Activated naive CD4-positive, alpha-beta T cell treated with Interleukin-2 at 50 U/mL for 16 hours (primary cell): Measurements from ENCODE around the gene TMEM273.

ENCODE experiments used
- DNase-seq: peaks from one replicate; pipeline ENCODE4 v3.0.0-alpha.2; 2020

Gene TMEM273, protein sequence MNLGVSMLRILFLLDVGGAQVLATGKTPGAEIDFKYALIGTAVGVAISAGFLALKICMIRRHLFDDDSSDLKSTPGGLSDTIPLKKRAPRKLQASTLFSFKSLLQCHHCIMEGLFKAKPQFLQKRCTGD

DNA sequence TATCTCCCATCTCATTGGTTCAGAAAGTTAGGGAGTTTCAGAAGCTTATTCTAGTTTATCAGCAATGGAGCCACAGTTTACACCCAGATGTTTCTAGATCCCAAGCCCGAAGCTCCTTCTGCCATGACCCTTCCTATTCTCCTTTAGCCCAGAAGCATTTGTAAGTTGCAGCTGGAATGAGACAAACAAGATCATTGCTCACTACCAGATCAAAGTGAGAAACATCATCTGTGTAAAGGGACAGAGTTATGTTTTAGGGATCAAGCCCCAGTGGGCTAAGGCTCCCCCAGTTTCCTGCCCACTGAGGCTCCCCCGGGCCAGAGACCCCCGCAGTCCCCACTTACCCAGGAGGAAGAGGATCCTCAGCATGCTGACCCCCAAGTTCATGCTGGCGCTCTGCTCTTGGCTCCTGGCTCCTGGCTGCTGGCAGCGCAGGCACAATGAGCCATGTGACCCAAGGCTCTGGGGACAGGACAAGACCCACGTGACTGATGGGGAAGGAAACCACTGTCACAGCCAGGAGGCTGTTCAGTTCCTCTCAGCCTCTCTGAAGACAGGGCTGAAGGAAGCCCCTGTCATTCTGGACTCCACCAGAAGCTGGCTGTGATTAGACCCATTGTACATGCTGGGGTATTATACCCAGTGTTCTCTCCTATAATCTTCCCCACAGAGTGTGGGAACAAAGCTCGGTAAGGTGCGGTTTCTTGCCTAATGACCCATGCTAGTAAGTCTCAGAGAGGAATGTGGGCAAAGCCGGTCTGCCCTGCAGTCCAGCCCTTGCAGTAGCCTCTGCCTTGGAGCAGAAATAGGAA lies at the start of gene TMEM273:
TSS of gene TMEM273 (minus strand) at position 442 of the 812 bp plus-strand sequence. CDS start at position 387, 55 bp downstream.
- peak; percentile 63 for DNase-seq

DNA sequence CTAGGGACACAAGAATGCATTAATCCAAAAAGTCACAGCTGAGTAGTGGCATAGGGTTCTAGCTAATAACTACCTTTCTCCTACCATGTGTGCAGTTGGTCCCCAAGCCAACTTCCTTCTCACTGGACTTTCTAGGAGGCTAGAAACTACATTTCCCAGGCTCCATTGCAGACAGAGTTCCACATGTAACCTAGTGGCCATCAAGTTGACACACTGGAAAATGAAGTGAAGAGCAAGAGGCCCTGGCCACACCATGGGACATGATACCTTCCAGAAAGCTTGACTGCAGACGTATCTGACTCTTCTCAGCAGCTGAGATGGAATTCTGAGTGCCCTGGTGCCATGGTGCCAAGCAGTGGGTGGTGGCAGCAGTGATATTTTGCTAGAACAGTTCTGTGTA lies 49.8 kb upstream of the TMEM273 start:
- DNase-seq = no peak

DNA sequence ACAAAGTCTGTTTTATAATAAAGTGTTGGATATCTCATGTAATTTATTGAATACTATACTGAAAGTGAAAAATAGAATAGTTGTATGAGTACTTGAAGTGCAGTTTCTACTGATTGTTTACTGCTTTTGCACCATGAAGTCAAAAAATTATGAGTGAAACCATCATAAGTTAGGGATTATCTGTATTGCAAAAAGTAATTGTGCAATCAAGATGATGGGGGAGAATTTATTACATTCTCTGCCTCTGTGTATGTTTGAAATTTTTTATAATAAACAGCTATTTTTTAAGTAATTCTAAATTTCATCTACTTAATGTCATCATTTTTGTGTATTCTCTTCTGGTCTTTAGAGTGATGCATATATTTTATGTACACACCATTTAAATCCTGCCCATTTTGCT lies 47.2 kb upstream of the TMEM273 start:
- no peak for DNase-seq

DNA sequence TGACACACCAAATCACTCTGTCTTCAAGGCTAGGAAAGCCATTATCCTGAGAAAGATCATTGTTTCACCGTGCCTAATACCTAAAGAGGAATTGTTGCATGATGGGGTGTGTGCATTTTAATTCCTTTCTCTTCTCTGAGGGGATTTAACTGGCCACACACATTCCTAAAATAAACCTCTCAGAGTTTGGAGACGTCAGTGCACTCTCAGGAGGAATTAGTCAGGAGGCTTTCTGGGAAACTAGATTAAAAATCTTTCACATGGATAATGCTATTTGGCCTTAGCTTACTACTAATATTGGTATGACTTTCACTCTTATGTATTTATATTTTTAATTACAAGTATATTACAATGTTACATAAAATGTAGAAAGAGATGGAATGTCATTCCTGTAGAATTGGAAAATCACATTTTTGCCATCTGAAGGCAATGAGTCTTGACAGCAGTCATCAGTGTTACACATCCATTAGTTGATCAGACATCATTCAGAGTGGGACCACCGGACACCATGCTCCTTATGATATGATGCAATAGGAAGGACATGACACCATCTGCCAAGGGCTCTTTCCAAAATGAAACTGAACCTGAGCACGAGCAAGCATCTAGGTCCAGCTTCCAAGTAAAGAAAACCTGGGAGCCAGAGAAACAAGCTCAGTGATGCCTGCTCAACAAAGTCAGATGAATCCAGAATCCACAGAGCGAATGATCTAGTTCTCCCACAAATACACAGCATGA lies 43.1 kb upstream of the TMEM273 start:
- no peak for DNase-seq

DNA sequence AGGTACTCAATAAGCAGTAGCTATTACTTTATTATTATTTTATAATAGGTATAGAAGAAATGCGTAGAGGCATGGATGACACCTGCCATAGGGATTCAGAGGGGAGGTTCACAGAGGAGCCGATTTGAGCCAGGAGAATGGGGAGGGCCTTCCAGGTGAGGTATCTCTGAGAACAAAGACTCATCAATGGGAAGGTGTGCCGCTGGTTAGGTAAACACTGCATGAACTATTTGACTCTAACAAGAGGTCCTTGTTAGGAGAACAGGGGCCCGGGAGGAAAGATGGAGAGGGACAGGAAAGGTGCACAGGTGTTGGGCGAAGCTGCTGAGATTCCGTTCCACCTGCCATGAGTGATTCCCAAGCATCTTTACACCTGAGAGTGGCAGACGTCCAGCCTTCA lies 41.8 kb upstream of the TMEM273 start:
- no peak for DNase-seq

DNA sequence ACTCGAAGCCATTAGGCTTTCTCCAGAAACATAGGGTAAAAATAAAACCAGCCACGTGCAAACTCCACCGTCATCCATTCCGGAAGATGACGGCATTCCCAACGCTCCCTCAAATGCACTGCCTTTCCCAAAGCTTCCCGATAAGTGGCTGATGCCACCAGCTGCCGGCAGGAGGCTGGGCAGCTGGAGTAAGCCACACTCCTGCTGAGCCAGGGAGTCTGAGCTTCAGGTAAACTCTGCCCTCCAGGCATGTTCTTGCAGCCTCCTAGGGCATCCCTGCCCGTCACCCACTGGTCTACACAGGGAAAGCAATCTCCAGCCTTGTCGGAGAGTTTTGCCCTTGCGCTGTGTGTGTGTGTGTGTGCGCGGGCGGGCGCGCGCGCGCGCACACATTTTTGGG lies 40.5 kb upstream of the TMEM273 start:
- no peak for DNase-seq

DNA sequence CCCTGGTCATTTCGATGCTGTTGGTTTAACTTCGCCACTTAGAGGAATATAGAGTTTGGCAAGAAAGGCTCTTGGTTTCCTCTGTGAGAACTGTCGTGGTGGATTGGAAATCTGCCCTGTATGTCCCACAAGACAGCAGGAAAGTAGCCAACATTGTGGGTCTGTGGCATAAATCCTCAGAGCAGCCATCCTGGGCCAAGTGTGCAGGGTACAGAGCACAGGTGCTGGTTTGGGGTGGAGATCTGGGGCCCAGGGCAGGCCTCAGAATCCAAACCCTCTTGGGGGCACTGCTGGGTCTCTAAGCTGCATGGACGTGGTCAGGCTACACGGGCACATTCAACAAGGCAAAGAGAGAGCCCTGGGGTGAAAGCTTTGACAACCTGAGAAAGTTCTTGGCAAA lies 39.2 kb upstream of the TMEM273 start:
- DNase-seq = no peak

DNA sequence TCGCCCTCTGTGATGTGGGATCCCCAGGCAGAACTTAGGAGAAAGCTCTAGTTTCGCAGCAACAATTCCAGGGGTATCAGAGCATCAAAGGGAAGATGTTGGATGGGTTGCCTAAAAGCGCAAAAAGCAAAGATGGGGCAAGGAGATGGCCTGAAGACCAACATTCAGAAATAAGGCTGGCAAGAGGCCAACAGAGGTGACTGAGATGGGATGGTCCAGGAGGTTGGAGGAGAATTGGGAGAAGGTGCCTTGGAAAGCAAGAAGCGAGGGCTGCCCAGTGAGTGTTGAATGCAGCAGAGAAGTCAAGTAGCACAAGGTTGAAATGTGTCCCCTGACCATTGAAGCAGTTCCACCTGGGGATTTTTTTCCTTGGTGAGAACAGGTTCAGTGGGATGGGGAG lies 38.4 kb upstream of the TMEM273 start:
- no peak for DNase-seq

DNA sequence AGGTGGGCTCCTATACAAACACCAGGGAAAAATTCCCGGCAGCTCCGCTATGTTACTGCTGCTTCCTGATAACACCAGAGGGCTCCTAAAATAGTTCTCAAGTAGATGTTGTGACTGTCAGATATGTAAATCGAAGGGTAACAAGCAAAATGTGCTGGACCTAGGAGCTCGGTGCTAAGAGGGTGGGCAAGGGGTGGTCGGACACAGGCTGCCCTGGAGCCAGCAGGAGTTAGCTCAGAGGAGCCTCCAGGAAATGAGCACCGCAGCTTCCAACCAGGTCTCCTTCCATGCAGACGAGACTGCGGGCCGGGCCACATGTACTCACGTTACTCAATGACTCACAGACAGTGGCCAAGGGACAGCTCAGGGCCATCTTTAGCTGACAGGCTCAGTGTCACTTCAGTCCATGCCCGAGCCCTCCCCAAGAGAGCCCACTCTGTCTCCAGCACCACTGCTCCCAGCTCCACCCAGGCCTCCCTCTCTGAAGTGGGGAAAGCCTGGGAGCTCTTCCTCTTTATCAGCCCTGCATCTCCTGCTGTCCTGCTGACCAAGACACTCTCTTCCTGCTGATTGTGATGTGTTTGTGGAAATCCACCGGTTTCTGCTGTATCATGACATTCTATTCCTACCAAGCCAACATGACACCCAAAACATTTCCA lies 37.2 kb upstream of the TMEM273 start:
- no peak for DNase-seq

DNA sequence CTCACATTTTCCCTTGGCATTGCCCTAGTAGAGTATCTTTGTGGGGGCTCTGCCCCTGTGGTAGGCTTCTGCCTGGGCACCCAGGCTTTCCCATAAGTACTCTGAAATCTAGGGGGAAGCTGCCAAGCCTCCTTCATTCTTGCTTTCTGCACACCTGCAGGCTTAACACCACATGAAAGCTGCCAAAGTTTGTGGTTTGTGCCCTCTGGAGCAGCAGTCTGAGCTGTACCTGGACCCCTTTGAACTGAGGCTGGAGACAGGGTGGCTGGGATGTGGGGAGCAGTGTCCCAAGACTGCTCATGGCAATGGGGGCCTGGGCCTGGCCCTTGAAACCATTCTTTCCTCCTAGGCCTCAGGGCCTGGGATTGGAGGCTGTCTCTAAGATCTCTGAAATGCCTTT lies 35.0 kb upstream of the TMEM273 start:
- DNase-seq = no peak

DNA sequence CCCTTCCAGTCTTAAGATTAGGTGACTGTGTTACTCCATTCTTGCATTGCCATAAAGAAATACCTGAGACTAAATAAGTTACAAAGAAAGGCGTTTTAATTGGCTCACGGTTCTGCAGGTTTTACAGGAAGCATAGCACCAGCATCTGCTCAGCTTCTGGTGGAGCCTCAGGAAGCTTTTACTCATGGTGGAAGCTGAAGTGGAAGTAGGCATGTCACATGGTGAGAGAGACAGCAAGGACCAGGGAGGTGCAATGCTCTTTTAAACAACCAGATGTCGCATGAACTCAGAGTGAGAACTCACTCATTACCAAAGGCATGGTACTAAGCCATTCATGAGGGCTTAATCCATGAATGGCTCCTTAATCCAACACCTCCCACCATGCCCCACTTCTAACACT lies 34.0 kb upstream of the TMEM273 start:
- no peak for DNase-seq

DNA sequence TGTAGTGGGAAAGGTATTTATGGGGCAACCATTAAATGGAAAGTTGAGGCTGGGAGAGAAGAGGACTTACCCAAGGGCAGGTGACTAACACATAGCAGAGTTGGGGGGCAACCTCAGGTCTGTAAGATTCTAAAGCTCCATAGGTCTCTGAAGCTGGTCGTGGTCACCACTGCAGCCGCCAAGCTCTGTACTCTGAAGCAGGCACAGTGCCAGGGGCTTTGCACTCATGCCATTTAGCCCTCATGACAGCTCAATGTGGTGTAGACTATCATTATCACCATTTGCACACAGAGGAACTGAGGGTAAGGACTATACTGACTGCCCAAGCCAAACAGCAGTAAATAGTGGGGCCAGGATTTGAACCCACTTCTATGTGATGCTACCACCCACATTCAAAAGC lies 32.5 kb upstream of the TMEM273 start:
- DNase-seq = no peak

DNA sequence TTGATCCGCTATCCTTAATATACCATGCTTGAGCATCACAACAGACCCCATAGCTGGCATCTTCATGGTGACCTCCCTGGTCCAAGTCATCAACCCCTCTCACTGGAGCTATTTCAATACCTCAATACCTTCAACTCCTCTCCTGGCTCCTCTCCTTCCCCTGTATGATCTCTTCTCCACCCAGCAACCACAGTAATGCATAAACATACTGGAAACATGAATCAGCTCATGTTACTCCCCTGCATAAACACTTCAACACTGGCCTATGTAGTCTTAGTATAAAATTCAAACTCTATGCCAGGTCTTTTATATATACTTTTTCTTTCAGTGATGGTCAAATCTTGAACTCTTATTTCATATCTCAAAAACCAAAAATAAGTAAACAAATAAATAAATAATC lies 31.8 kb upstream of the TMEM273 start:
- no peak for DNase-seq

DNA sequence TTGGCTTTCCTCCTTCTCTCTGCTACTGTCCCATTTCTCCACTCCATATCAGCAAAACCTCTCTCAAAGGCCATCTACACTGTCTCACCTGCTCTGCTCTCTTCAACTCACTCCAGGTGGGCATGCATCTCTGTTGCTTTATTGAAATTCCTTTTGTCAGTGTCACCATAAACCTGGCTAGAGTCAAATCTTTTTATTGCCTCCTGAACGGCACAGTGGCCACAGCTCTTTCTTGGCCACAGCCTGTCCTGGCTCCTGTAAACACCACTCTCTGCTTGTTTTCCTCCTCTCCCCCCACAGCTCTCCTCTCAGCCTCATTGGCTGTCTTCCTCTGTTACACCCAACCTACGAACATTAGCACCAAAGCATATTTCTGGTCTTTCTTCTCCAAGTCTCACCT lies 31.1 kb upstream of the TMEM273 start:
- DNase-seq = no peak

DNA sequence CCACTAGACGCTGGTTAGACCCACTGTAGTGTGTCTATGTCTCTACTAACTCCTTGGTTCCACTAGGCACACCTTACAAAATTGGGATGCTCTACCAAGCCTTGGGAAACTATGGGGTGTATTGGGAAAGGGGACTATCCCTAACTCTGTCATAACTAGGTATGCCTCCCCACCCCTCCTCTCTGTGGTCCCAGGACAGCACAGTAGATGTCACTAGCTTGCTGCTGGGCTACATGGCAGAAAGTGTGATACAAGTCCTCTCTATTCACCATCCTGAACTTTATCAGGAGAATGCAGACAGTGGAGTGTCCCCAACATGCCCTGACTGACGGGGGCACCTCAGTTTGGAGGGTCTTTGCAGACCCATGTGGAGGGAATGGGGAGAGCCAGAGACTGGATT lies 30.3 kb upstream of the TMEM273 start:
- DNase-seq = no peak

DNA sequence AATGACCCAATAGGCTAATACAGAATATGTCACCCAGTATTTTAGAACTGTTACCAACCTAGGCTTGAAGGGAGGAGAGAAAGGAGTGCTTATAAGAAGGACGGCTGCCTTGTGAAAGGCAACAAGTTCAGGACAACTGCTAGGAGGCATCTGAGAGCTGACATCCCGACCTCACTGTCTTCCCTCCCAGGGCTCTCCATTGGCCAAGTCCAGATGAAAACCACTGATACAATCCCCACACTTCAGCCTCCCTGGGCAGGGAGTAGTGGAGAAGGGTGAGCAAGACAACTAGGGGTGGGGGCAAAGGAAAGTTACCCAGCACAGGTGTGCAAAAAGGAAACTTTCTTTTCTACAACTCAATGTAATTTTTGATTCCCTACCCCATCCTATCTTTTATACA lies 29.5 kb upstream of the TMEM273 start:
- DNase-seq = no peak

DNA sequence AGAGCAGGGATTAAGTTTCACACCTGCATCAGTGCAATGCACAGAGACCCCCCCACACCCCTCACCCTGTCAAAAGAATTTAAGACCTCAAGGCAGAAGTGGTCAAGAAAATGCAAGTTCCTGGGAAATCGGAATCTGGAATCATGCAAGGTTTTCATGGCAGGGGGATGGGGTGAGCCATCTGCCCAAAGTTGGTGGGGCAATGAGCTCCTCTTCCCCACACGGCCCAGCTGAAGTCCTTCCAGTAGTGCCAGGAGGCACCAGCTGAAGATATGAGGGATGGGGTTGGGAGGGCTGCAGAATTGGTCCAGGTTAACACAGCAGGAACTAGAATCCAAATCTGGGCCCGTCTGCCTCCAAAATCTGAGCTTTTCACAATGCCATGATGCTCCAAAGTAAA lies 25.0 kb upstream of the TMEM273 start:
- DNase-seq = no peak

DNA sequence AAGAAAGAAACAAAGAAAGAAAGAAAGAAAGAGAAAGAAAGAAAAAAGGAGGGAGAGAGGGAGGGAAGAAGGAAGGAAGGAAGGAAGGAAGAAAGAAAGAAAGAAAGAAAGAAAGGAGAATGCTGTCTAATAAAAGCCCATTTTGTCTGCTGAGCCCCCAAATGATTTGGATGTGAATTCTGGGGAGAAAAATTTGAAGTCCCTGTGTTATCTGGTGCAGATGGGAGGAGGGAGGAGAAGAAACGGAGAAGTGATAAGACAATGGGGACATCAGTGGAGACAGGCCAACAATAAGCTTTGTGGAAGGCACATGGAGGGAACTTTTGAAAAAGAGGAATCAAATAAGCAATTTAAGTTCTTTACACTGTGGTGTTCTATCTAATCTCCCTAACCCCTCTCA lies 24.6 kb upstream of the TMEM273 start:
- no peak for DNase-seq

DNA sequence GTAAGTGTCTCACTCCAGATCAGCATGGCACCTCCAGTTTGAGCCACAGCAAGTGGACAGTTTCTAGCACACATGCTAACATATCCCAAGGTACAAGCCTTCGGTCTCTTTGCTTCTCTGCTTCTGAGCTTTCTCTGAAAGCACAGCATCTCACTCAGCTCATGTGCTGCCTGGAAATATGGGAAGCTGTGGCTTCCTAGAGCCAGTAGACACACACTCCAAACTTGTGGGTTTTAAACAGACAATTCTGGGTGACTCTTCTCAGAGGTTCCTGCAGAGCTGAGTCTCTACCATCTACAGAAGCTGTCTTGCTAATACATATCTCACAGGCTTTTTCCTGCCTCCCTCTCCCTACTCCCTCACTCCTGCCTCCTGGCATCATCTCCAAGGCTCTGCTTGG lies 23.9 kb upstream of the TMEM273 start:
- DNase-seq = no peak

DNA sequence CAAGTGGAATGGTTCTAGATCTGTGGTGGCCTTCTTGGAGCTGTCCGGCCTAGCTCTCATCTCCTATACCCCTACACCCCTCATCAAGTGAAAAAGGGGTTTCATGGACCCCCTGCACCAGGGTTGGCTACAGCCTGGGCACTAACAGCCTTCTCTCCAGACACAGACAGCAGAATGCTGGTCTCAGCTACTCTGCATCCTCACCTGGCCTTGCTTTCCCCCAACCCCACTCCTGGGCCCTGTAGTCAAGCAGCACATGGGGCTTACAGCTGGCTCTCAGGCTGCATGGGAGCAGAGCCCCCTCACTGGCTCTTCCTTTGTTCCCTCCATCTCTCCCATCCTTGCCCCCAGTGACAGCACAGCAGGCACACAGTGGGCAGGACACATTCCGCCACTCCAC lies 20.8 kb upstream of the TMEM273 start:
- no peak for DNase-seq

DNA sequence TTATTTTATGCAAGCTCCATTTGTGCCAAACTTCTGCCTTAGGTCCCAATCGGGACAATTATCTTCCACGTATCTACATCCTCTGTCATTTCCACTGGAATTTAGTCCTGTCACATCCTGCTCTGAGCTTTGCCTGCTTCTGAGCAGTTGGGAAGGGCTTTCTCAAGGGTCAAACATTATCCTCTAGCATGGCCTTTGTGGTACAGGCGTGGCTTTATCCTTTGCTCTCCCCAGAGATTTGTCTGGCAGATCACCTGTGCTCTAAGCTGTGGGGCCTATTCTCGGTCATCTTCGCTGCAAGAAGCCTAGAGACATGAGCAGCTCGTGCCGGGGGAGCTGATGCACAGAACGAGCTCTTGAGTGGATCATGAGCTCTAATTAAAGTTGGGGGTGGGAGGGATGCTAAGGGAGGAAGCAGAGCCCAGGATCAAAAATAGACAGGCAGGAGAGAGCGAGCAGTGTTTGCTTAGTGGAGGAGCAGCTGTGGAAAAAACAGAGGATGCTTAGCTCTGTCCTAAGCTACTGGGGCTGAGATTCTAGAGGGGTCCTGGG lies 19.8 kb upstream of the TMEM273 start:
- DNase-seq = no peak

DNA sequence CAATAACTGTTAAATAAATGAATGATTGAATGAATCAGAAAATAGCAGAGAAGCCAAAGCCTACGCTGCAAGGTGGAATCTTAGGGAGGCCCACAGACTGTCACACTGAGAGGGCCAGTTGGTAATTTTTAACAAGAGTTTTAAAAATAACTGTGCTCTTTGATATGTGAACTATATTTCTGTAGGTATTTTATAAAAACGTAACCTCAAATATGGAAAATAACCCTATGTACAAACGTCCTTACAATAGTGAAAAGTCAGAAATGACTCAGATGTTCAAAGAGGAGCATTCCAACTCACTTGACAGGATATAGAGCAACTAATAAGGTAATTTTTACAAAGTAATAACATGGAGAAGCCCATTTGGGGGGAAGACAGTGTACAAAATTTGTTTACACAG lies 18.9 kb upstream of the TMEM273 start:
- DNase-seq = no peak

DNA sequence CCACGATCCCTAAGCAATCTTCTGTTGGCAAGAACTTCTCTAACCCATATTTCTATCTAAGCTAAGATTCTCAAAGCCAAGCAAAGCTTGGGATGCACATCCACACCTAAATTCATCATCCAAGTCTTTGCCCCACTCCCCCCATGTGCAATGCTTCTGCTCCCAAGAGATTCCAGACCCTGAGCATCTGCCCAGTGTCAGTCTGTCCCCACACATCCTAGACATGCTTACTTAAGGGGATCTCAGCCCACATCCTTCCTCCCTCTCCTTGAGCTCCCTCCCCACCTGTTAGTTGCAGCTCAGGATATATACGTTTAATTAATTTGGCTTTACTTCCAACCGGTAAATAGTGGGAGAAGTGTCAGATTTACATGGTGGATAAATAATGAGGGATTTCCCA lies 17.0 kb upstream of the TMEM273 start:
- no peak for DNase-seq

DNA sequence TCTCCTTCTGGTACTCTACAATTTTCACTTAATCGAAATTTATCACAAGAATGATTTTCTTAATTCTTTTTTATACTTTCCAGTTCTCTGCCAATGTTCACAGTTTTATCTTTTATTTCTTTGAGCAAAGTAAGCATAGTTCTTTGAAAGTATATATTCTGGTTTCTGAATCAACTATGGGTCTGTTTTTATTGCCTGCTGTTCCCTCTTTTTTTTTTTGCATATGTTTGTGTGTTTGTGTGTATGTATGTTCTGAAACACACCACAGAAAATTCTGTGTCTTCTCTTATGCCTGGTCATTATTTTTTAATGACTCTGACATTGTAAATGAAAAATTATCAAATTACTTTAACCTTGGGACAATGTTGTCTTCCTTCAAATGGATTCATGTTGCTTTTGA lies 15.9 kb upstream of the TMEM273 start:
- DNase-seq = no peak
